HEK293 (cell line): ENCODE measurements around the gene FAM32A.

Source experiments
- CTCF ChIA-PET: fragments of 350-600 bp; formaldehyde crosslinking; extraction: SDS; loops from one replicate; lab custom pipeline; 2021; ENCODE audit warnings: antibody characterized with exemption; lab: Yijun Ruan, JAX
- POLR2A ChIA-PET: fragments of 300-600 bp; formaldehyde crosslinking; extraction: SDS; loops from one replicate; lab custom pipeline; 2020; ENCODE audit warnings: antibody characterized with exemption, inconsistent platforms; lab: Yijun Ruan, JAX
- H3K27ac ChIP-seq: fragments of 200-500 bp; sonication (Bioruptor generic); 2 replicates; pipeline ENCODE4 v1.5.1; 2014; ENCODE audit warnings: low read depth, low read length, control low read depth, inconsistent platforms; ENCODE audit errors: extremely low read depth
- H3K36me3 ChIP-seq, 2 experiments: fragments of 200-500 bp in 1 of 2; sonication (Bioruptor generic) in 1 of 2; 1 replicate in 1 of 2; 2 replicates in 1 of 2; pipeline ENCODE4 v1.5.1; 2014 to 2017; ENCODE audit warnings: inconsistent platforms in 2 of 2, low read length in 2 of 2; ENCODE audit not compliant: control insufficient read depth in 2 of 2, insufficient read depth in 1 of 2
- H3K4me1 ChIP-seq: fragments of 200-500 bp; sonication (Bioruptor generic); 2 replicates; pipeline ENCODE4 v1.5.1; 2014; ENCODE audit warnings: mild to moderate bottlenecking, low read length, inconsistent platforms; ENCODE audit not compliant: control insufficient read depth, insufficient read depth
- H3K4me3 ChIP-seq: 2 replicates; pipeline ENCODE4 v1.5.1; 2011; ENCODE audit warnings: low read depth, mild to moderate bottlenecking, control low read depth, low read length, moderate library complexity
- H3K9me3 ChIP-seq: fragments of 200-500 bp; sonication (Bioruptor generic); 2 replicates; pipeline ENCODE4 v1.5.1; 2014; ENCODE audit warnings: low read depth, low read length, inconsistent platforms; ENCODE audit not compliant: control insufficient read depth, insufficient read depth
- EGR2 ChIP-seq: fragments of 450-650 bp; formaldehyde crosslinking; IDR thresholded peaks from 2 replicates; pipeline ENCODE4 v1.5.1; 2016; ENCODE audit warnings: low read depth, missing biosample characterization, missing genetic modification characterization
- GLI4 ChIP-seq: fragments of 450-650 bp; formaldehyde crosslinking; IDR thresholded peaks from 2 replicates; pipeline ENCODE4 v1.5.1; 2016; ENCODE audit warnings: missing biosample characterization, missing genetic modification characterization
- MEIS1 ChIP-seq: sonication (generic); formaldehyde crosslinking; IDR thresholded peaks from 2 replicates; pipeline ENCODE4 v1.8.1; 2022; ENCODE audit warnings: missing genetic modification reagents, mild to moderate bottlenecking, borderline replicate concordance
- PBX3 ChIP-seq: sonication (generic); formaldehyde crosslinking; IDR thresholded peaks from 2 replicates; pipeline ENCODE4 v1.8.1; 2022; ENCODE audit warnings: mild to moderate bottlenecking, moderate library complexity, missing genetic modification reagents
- PRDM1 ChIP-seq: fragments of 450-650 bp; formaldehyde crosslinking; IDR thresholded peaks from 2 replicates; pipeline ENCODE4; 2016; ENCODE audit warnings: missing biosample characterization, missing genetic modification characterization
- PRDM4 ChIP-seq: fragments of 450-650 bp; formaldehyde crosslinking; IDR thresholded peaks from 2 replicates; pipeline ENCODE4 v1.5.1; 2017; ENCODE audit warnings: missing biosample characterization, missing genetic modification characterization
- ZFP37 ChIP-seq: fragments of 450-650 bp; formaldehyde crosslinking; IDR thresholded peaks from 2 replicates; pipeline ENCODE4 v1.5.1; 2016; ENCODE audit warnings: missing biosample characterization, missing genetic modification characterization
- ZIC2 ChIP-seq: fragments of 450-650 bp; formaldehyde crosslinking; IDR thresholded peaks from 2 replicates; pipeline ENCODE4 v1.5.1; 2016; ENCODE audit warnings: missing biosample characterization, missing genetic modification characterization
- ZNF221 ChIP-seq: fragments of 450-650 bp; formaldehyde crosslinking; IDR thresholded peaks from 2 replicates; pipeline ENCODE4 v1.5.1; 2017; ENCODE audit warnings: missing biosample characterization, missing genetic modification characterization, borderline replicate concordance
- ZNF223 ChIP-seq: fragments of 450-650 bp; formaldehyde crosslinking; IDR thresholded peaks from 2 replicates; pipeline ENCODE4 v1.5.1; 2016; ENCODE audit warnings: missing biosample characterization, missing genetic modification characterization
- ZNF239 ChIP-seq: fragments of 450-650 bp; formaldehyde crosslinking; IDR thresholded peaks from 2 replicates; pipeline ENCODE4 v1.5.1; 2016; ENCODE audit warnings: missing biosample characterization, missing genetic modification characterization
- ZNF521 ChIP-seq: fragments of 450-650 bp; formaldehyde crosslinking; IDR thresholded peaks from 2 replicates; pipeline ENCODE4 v1.5.1; 2017; ENCODE audit warnings: missing biosample characterization, mild to moderate bottlenecking, missing genetic modification characterization
- ZNF555 ChIP-seq: fragments of 450-650 bp; formaldehyde crosslinking; conservative IDR thresholded peaks from 2 replicates; pipeline ENCODE4 v1.5.1; 2017; ENCODE audit warnings: missing biosample characterization, mild to moderate bottlenecking, missing genetic modification characterization, inconsistent platforms
- ZNF560 ChIP-seq: fragments of 450-650 bp; formaldehyde crosslinking; IDR thresholded peaks from 2 replicates; pipeline ENCODE4 v1.5.1; 2017; ENCODE audit warnings: missing biosample characterization, missing genetic modification characterization, borderline replicate concordance
- ZNF623 ChIP-seq: fragments of 450-650 bp; formaldehyde crosslinking; IDR thresholded peaks from 2 replicates; pipeline ENCODE4 v1.5.1; 2016; ENCODE audit warnings: missing biosample characterization, missing genetic modification characterization
- ZNF664 ChIP-seq: fragments of 450-650 bp; formaldehyde crosslinking; IDR thresholded peaks from 2 replicates; pipeline ENCODE4 v1.5.1; 2016; ENCODE audit warnings: missing biosample characterization, missing genetic modification characterization
- ZNF704 ChIP-seq: fragments of 450-650 bp; formaldehyde crosslinking; IDR thresholded peaks from 2 replicates; pipeline ENCODE4 v1.5.1; 2016; ENCODE audit warnings: missing biosample characterization, missing genetic modification characterization
- ZNF830 ChIP-seq: fragments of 450-650 bp; IDR thresholded peaks from 2 replicates; pipeline ENCODE4 v1.5.0; 2018; ENCODE audit warnings: missing biosample characterization, missing genetic modification characterization, low read depth, mild to moderate bottlenecking, moderate library complexity

The FAM32A gene

DNA sequence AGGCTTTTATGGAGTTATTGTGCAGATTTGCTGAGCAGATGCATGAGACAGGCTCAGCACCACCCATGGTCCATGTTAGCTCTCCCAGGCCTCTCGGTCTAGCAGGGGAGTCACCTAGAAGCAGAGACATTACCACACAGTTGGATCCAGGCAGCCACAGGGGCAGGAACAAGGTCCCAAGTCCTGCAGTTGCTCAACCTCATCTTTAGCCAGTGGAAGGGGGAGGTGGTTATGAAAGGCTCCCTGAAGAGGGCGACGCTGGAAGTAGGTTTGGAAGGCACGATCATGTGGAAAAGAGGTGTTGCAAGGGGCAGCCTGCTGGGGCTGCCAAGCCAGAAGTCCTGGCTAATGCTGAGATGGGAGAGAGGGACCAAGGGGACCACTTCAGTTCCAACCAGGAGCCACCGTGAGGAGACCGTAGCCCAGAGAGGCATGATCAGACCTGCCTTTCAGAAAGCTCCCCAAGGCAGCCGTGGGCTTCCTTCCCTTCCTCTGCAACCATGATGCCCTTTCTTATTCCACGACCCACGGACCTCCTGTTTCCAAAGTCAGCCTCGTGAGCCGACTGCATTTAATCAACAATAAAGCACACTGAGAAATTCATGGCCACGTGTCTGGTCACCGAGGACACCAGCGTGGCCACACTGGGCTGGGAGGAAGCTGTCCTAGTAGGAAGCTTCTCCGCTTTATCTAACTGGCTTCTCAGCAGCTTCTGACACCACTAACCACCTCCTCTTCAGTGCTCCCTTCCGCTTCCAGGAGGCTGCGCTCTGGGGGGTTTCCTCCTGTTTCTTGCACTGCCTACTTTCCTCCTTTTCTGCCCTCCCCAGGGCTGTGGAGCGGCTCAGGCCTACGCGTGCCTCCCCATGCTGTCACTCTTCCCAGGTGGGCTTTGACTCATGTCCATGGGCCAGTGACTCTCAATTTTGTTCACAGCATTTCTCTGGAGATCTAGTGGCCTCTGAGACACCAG, 15.1 kb downstream of the FAM32A start:
- CTCF ChIA-PET = no interaction called here
- Histone ChIP-seq H3K4me1 (peaks cover 5% of the 10 kb centered on the region; the same call in 1 of the 2 replicates), H3K27ac (peak overlapping the region; percentile 9; the same call in 1 of the 2 replicates), H3K4me3 (no peak overlapping the region), H3K36me3 (peaks cover 0 to 51% of the 10 kb centered on the region in 2 experiments; a peak in 2 of 3 replicates), H3K9me3 (no peaks in the 10 kb centered on the region)
- TF ChIP-seq GLI4 (no peak), ZIC2 (tag by site-specific recombination) (peak; percentile 78)
- POLR2A ChIA-PET = no interaction called here

- CTCF ChIA-PET = no interaction called here
- TF ChIP-seq ZNF664 (tag by site-specific recombination) (peak; percentile 94), ZNF223 (tag by site-specific recombination) (no peak)
- TF ChIP-seq, all 188 proteins: peak for 1
- H3K27ac ChIP-seq = no peak overlapping the region
- peaks cover 5% of the 10 kb centered on the region; the same call in 1 of the 2 replicates for H3K4me1 ChIP-seq
- H3K4me3 ChIP-seq = no peak overlapping the region
- H3K9me3 ChIP-seq = no peaks in the 10 kb centered on the region
- H3K36me3 ChIP-seq = peaks cover 0 to 57% of the 10 kb centered on the region in 2 experiments; a peak in 2 of 3 replicates
- POLR2A ChIA-PET = no interaction called here
Observed at GRCh38 chr19:16201011-16201391, 15.8 kb downstream of the FAM32A start.

GRCh38 chr19:16202320-16203255, 17.4 kb downstream of the FAM32A start:
- CTCF ChIA-PET = interaction anchor here (0.7 kb wide), 1 partner anchor 16 kb away, joined by 5 read pairs; no protein-coding TSS in a partner anchor
- H3K4me1 ChIP-seq = peaks cover 5% of the 10 kb centered on the region; the same call in 1 of the 2 replicates
- H3K4me3 ChIP-seq = no peak overlapping the region
- no peak overlapping the region for H3K27ac ChIP-seq
- POLR2A ChIA-PET = interaction anchor here (1.1 kb wide), 1 partner anchor 13 kb away, joined by 3 read pairs; no protein-coding TSS in a partner anchor
- H3K9me3 ChIP-seq = no peaks in the 10 kb centered on the region
- peak; percentile 99 for TF ChIP-seq ZNF239 (tag by site-specific recombination)
- TF ChIP-seq ZNF664 (tag by site-specific recombination) = no peak
- TF ChIP-seq, all 188 proteins: peak for 1
- peaks cover 0 to 73% of the 10 kb centered on the region in 2 experiments; a peak in 2 of 3 replicates for H3K36me3 ChIP-seq

DNA sequence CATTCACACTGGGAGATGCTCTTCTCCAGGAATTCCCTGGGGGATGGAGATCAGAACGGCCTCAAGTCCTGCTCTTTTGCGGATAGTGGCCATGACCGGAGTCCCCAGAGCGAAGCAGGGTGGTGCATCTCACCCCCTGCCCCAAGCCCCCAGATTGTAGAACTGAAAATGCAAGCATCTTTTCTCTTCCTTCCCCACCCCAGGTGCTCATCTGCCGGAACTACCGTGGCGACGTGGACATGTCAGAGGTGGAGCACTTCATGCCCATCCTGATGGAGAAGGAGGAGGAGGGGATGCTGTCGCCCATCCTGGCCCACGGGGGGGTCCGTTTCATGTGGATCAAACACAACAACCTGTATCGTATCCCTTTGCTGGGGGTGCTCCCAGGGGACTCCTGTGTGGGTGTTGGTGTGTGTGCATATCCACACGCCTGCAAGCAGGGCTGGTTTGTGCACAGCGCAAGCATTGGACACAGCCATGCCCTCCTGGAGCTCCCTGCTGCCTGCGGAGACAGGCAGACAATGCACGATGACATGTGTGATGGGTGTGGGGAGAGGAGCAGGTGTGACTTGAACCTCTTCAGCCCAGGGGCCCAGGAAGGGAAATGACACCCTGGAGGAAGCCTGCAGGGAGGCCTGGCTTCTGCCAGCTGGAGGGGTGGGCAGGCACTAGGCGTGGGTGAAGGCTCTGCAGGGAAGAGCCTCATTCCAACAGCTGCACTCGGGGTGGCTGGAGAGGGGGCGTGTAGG, 18.2 kb downstream of the FAM32A start:
- Histone ChIP-seq H3K9me3 (no peaks in the 10 kb centered on the region), H3K4me1 (peaks cover 5% of the 10 kb centered on the region; the same call in 1 of the 2 replicates), H3K36me3 (peaks cover 0 to 82% of the 10 kb centered on the region in 2 experiments; a peak in 2 of 3 replicates), H3K27ac (no peak overlapping the region), H3K4me3 (no peak overlapping the region)
- POLR2A ChIA-PET = no interaction called here
- CTCF ChIA-PET = no interaction called here
- no peak for TF ChIP-seq PRDM1 (tag by site-specific recombination)
- TF ChIP-seq ZNF221 (tag by site-specific recombination) = no peak
- TF ChIP-seq ZFP37 (tag by site-specific recombination) = no peak
- TF ChIP-seq ZNF623 (tag by site-specific recombination) = no peak
- TF ChIP-seq ZNF521 (tag by site-specific recombination) = no peak
- no peak for TF ChIP-seq PBX3 (CRISPR knock-in tag)
- TF ChIP-seq ZNF560 (tag by site-specific recombination) = no peak
- no peak for TF ChIP-seq PRDM4 (tag by site-specific recombination)
- no peak for TF ChIP-seq ZNF555 (tag by site-specific recombination)
- no peak for TF ChIP-seq MEIS1 (CRISPR knock-in tag)
- TF ChIP-seq EGR2 (tag by site-specific recombination) = peak; percentile 47; the same call in 1 of the 2 replicates
- TF ChIP-seq ZNF704 (tag by site-specific recombination) = no peak
- no peak for TF ChIP-seq ZNF830
